ENCODE results near the gene EPHB1. TPM values are rescaled to one million over a fixed set of nuclear protein-coding genes. Genes with fewer than 3 reads are reported as not detected.

The EPHB1 gene
- total and polyA plus RNA-seq, 2 of the 13 experiments (the other 11 are each of a cell fraction or from before 2014, with no cell fraction given) = 0.07 to 0.21 TPM

GRCh38 chr3:134768116-134768515 is 26.9 kb upstream of the EPHB1 start:
- Histone ChIP-seq H3K27ac (ENCODE audit: extremely low read length, insufficient read depth, low read length) (no peak overlapping the region), H4K20me1 (ENCODE audit: insufficient read depth, low read length) (no peaks in the 10 kb centered on the region), H3K79me2 (ENCODE audit: insufficient read depth, low read length) (no peaks in the 10 kb centered on the region), H3K36me3 (replicated peaks in 1 of 2; ENCODE audit: control insufficient read depth in 1 of 2, insufficient read depth in 2 of 2, low read length in 2 of 2) (no peaks in the 10 kb centered on the region), H3K4me2 (ENCODE audit: low read depth, low read length) (no peak overlapping the region), H2AFZ (ENCODE audit: low read length) (no peak overlapping the region), H3K27me3 (ENCODE audit: control insufficient read depth in 1 of 2, insufficient read depth in 2 of 2, low read length in 2 of 2) (peaks cover 0 to 15% of the 10 kb centered on the region in 2 experiments; a peak in 1 of 5 replicates), H3K4me3 (replicated peaks in 1 of 3; ENCODE audit: insufficient read depth in 1 of 3, low read depth in 2 of 3, low read length in 3 of 3) (no peak overlapping the region), H3K9ac (ENCODE audit: insufficient read depth, low read depth, low read length) (no peak overlapping the region), H3K4me1 (ENCODE audit: insufficient read depth, low read length) (peaks cover 6% of the 10 kb centered on the region), H3K9me3 (ENCODE audit: low read length) (no peaks in the 10 kb centered on the region)
- ChIA-PET CTCF (ENCODE audit: low intra/inter-chr PET ratio, low total read pairs) (no interaction called here), POLR2A (no interaction called here)
- no peak for ATAC-seq
- BruUV-seq (replicated peaks) = no TSS peak
- intact Hi-C loops (cut with micrococcal nuclease; ENCODE audit: unreplicated experiment) = no loop called here
- DNase-seq (ENCODE audit: low spot score) = no peak
- in situ Hi-C loops (cut with HindIII; ENCODE audit: extremely low pct_ligation_motif_present, low pct_unique_long_range_greater_than_20kb) = no loop called here
- WGBS (ENCODE audit: low lambda C conversion rate) = 7% methylated on average over 3 of the region's 3 CpGs
- no peak for FAIRE-seq
- TF ChIP-seq TFDP2 (CRISPR knock-in tag; IDR thresholded peaks at IDR 0.05) (no peak), ZNF768 (CRISPR knock-in tag; IDR thresholded peaks at IDR 0.05) (no peak), FUBP1 (CRISPR knock-in tag; IDR thresholded peaks at IDR 0.05; ENCODE audit: borderline replicate concordance) (no peak), NFE2L2 (IDR thresholded peaks at IDR 0.05; ENCODE audit: low read length) (no peak), ZNF670 (CRISPR knock-in tag; IDR thresholded peaks at IDR 0.05; ENCODE audit: borderline replicate concordance) (no peak), ZNF510 (CRISPR knock-in tag; IDR thresholded peaks at IDR 0.05; ENCODE audit: low read depth) (no peak), ZNF235 (CRISPR knock-in tag; IDR thresholded peaks at IDR 0.05; ENCODE audit: borderline replicate concordance) (no peak), ZNF138 (CRISPR knock-in tag; IDR thresholded peaks at IDR 0.05; ENCODE audit: low read depth) (no peak), SP4 (CRISPR knock-in tag; IDR thresholded peaks at IDR 0.05) (no peak), RELA (CRISPR knock-in tag; IDR thresholded peaks at IDR 0.05) (no peak)
- TF ChIP-seq, protein P1, sequence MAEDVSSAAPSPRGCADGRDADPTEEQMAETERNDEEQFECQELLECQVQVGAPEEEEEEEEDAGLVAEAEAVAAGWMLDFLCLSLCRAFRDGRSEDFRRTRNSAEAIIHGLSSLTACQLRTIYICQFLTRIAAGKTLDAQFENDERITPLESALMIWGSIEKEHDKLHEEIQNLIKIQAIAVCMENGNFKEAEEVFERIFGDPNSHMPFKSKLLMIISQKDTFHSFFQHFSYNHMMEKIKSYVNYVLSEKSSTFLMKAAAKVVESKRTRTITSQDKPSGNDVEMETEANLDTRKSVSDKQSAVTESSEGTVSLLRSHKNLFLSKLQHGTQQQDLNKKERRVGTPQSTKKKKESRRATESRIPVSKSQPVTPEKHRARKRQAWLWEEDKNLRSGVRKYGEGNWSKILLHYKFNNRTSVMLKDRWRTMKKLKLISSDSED (CRISPR knock-in tag; IDR thresholded peaks at IDR 0.05) = no peak
- TF ChIP-seq, protein P2, sequence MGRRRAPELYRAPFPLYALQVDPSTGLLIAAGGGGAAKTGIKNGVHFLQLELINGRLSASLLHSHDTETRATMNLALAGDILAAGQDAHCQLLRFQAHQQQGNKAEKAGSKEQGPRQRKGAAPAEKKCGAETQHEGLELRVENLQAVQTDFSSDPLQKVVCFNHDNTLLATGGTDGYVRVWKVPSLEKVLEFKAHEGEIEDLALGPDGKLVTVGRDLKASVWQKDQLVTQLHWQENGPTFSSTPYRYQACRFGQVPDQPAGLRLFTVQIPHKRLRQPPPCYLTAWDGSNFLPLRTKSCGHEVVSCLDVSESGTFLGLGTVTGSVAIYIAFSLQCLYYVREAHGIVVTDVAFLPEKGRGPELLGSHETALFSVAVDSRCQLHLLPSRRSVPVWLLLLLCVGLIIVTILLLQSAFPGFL (CRISPR knock-in tag; IDR thresholded peaks at IDR 0.05) = no peak
- TF ChIP-seq, protein P3, sequence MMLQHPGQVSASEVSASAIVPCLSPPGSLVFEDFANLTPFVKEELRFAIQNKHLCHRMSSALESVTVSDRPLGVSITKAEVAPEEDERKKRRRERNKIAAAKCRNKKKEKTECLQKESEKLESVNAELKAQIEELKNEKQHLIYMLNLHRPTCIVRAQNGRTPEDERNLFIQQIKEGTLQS (CRISPR knock-in tag; IDR thresholded peaks at IDR 0.05) = no peak
